ENCODE measurements around the gene KCNG2.

The KCNG2 gene

GRCh38 chr18:79935098-79935480 lies 137.4 kb downstream of the KCNG2 start:
- H3K4me2 ChIP-seq (ENCODE audit: low read length), result no peak overlapping the region
- H3K9me2 ChIP-seq (ENCODE audit: low read depth, low read length), result no peaks in the 10 kb centered on the region
- H3K9me3 ChIP-seq (ENCODE audit: low read length), result peaks cover 13% of the 10 kb centered on the region
- no peak overlapping the region for H3K27ac ChIP-seq (ENCODE audit: low read depth, low read length, poor library complexity, severe bottlenecking)
- H3K4me3 ChIP-seq (ENCODE audit: low read depth, low read length, poor library complexity, severe bottlenecking), result no peak overlapping the region
- no peaks in the 10 kb centered on the region for H3K79me2 ChIP-seq (ENCODE audit: insufficient read depth, low read length)
- no peak overlapping the region for H2AFZ ChIP-seq (ENCODE audit: low read length)
- no peaks in the 10 kb centered on the region for H3K27me3 ChIP-seq (ENCODE audit: insufficient read depth, low read length)
- no peaks in the 10 kb centered on the region for H3F3A ChIP-seq (ENCODE audit: insufficient read depth, low read length)
- peaks cover 4% of the 10 kb centered on the region for H3K4me1 ChIP-seq (ENCODE audit: insufficient read depth, low read length, severe bottlenecking)
- no peak overlapping the region for H3K9ac ChIP-seq (ENCODE audit: low read length)
- no peaks in the 10 kb centered on the region for H4K20me1 ChIP-seq (ENCODE audit: insufficient read depth, low read length)
- TF ChIP-seq CTCF (IDR thresholded peaks at IDR 0.05; ENCODE audit: low read length) (no peak), EZH2 (IDR thresholded peaks at IDR 0.05; ENCODE audit: borderline replicate concordance, low read length) (no peak)
- H3K36me3 ChIP-seq (ENCODE audit: insufficient read depth, low read length), result peaks cover 62% of the 10 kb centered on the region

GRCh38 chr18:79935499-79935898 lies 137.8 kb downstream of the KCNG2 start:
- Histone ChIP-seq H3K9me2 (ENCODE audit: low read depth, low read length) (no peaks in the 10 kb centered on the region), H3K36me3 (ENCODE audit: insufficient read depth, low read length) (peaks cover 62% of the 10 kb centered on the region), H3K9me3 (ENCODE audit: low read length) (peaks cover 9% of the 10 kb centered on the region), H3K9ac (ENCODE audit: low read length) (no peak overlapping the region), H4K20me1 (ENCODE audit: insufficient read depth, low read length) (no peaks in the 10 kb centered on the region), H3K27ac (ENCODE audit: low read depth, low read length, poor library complexity, severe bottlenecking) (no peak overlapping the region), H3F3A (ENCODE audit: insufficient read depth, low read length) (no peaks in the 10 kb centered on the region), H2AFZ (ENCODE audit: low read length) (no peak overlapping the region), H3K4me3 (ENCODE audit: low read depth, low read length, poor library complexity, severe bottlenecking) (no peak overlapping the region), H3K27me3 (ENCODE audit: insufficient read depth, low read length) (no peaks in the 10 kb centered on the region), H3K4me1 (ENCODE audit: insufficient read depth, low read length, severe bottlenecking) (peaks cover 4% of the 10 kb centered on the region), H3K4me2 (ENCODE audit: low read length) (no peak overlapping the region), H3K79me2 (ENCODE audit: insufficient read depth, low read length) (no peaks in the 10 kb centered on the region)
- no peak for TF ChIP-seq EZH2 (IDR thresholded peaks at IDR 0.05; ENCODE audit: borderline replicate concordance, low read length)
- no peak for TF ChIP-seq CTCF (IDR thresholded peaks at IDR 0.05; ENCODE audit: low read length)

GRCh38 chr18:79935925-79936324 lies 138.2 kb downstream of the KCNG2 start:
- H3K4me2 ChIP-seq (ENCODE audit: low read length), result no peak overlapping the region
- H4K20me1 ChIP-seq (ENCODE audit: insufficient read depth, low read length), result no peaks in the 10 kb centered on the region
- no peak overlapping the region for H3K4me3 ChIP-seq (ENCODE audit: low read depth, low read length, poor library complexity, severe bottlenecking)
- H3K27me3 ChIP-seq (ENCODE audit: insufficient read depth, low read length), result no peaks in the 10 kb centered on the region
- H3K36me3 ChIP-seq (ENCODE audit: insufficient read depth, low read length), result peaks cover 65% of the 10 kb centered on the region
- H3K79me2 ChIP-seq (ENCODE audit: insufficient read depth, low read length), result no peaks in the 10 kb centered on the region
- no peaks in the 10 kb centered on the region for H3F3A ChIP-seq (ENCODE audit: insufficient read depth, low read length)
- H3K27ac ChIP-seq (ENCODE audit: low read depth, low read length, poor library complexity, severe bottlenecking), result no peak overlapping the region
- no peak overlapping the region for H2AFZ ChIP-seq (ENCODE audit: low read length)
- H3K9ac ChIP-seq (ENCODE audit: low read length), result no peak overlapping the region
- peaks cover 8% of the 10 kb centered on the region; the same call in 1 of the 2 replicates for H3K9me3 ChIP-seq (ENCODE audit: low read length)
- no peaks in the 10 kb centered on the region for H3K9me2 ChIP-seq (ENCODE audit: low read depth, low read length)
- peaks cover 4% of the 10 kb centered on the region for H3K4me1 ChIP-seq (ENCODE audit: insufficient read depth, low read length, severe bottlenecking)
- TF ChIP-seq EZH2 (IDR thresholded peaks at IDR 0.05; ENCODE audit: borderline replicate concordance, low read length) (no peak), CTCF (IDR thresholded peaks at IDR 0.05; ENCODE audit: low read length) (no peak)
